ENCODE measurements around the gene KRTAP10-2.
"Not testable (repeated sequence)": the region's sequence is repeated elsewhere in the genome, so short reads cannot be mapped to it uniquely, and the experiment has no call there.

The KRTAP10-2 gene

GRCh38 chr21:44551340-44551961, at the start of gene KRTAP10-2:
Gene KRTAP10-2 (minus strand): TSS chr21:44551505. CDS start chr21:44551458, 47 bp downstream.
- DNase-seq (ENCODE audit: low read depth) = no peak

- DNase-seq (ENCODE audit: low read depth) = not testable (repeated sequence)
Observed at GRCh38 chr21:44601091-44601490, 49.8 kb upstream of the KRTAP10-2 start.

GRCh38 chr21:44600118-44600978, 49.0 kb upstream of the KRTAP10-2 start, which contains the start of gene KRTAP10-7:
Gene KRTAP10-7 (plus strand): TSS chr21:44600597. CDS start chr21:44600622, 25 bp downstream.
- not testable (repeated sequence) for DNase-seq (ENCODE audit: low read depth)

GRCh38 chr21:44599264-44600029, 48.1 kb upstream of the KRTAP10-2 start:
- DNase-seq (ENCODE audit: low read depth) = no peak

- no peak for DNase-seq (ENCODE audit: low read depth)
Observed at GRCh38 chr21:44598061-44598460, 46.8 kb upstream of the KRTAP10-2 start.

GRCh38 chr21:44596068-44596725, 44.9 kb upstream of the KRTAP10-2 start:
- no peak for DNase-seq (ENCODE audit: low read depth)

GRCh38 chr21:44595524-44595923, 44.2 kb upstream of the KRTAP10-2 start:
- no peak for DNase-seq (ENCODE audit: low read depth)

- no peak for DNase-seq (ENCODE audit: low read depth)
Observed at GRCh38 chr21:44594406-44594916, 43.2 kb upstream of the KRTAP10-2 start.

- DNase-seq (ENCODE audit: low read depth) = no peak
Observed at GRCh38 chr21:44593598-44594405, 42.5 kb upstream of the KRTAP10-2 start.

- DNase-seq (ENCODE audit: low read depth) = no peak
Observed at GRCh38 chr21:44592446-44593311, 41.4 kb upstream of the KRTAP10-2 start, which contains the start of gene KRTAP10-6. Gene KRTAP10-6 (minus strand): TSS chr21:44592505. CDS start chr21:44592484, 21 bp downstream.

GRCh38 chr21:44591801-44592130, 40.5 kb upstream of the KRTAP10-2 start:
- DNase-seq (ENCODE audit: low read depth) = not testable (repeated sequence)

- DNase-seq (ENCODE audit: low read depth) = not testable (repeated sequence)
Observed at GRCh38 chr21:44590897-44591800, 39.8 kb upstream of the KRTAP10-2 start.

- no peak for DNase-seq (ENCODE audit: low read depth)
Observed at GRCh38 chr21:44590311-44590721, 39.0 kb upstream of the KRTAP10-2 start.

- no peak for DNase-seq (ENCODE audit: low read depth)
Observed at GRCh38 chr21:44589586-44590305, 38.4 kb upstream of the KRTAP10-2 start.

- DNase-seq (ENCODE audit: low read depth) = no peak
Observed at GRCh38 chr21:44589094-44589493, 37.8 kb upstream of the KRTAP10-2 start.

GRCh38 chr21:44585892-44586291, 34.6 kb upstream of the KRTAP10-2 start:
- no peak for DNase-seq (ENCODE audit: low read depth)

- DNase-seq (ENCODE audit: low read depth) = no peak
Observed at GRCh38 chr21:44583800-44584147, 32.5 kb upstream of the KRTAP10-2 start.
